Epithelial cell of prostate (primary cell): Measurements from ENCODE around the gene NELFA.
"Not testable (repeated sequence)": the region's sequence is repeated elsewhere in the genome, so short reads cannot be mapped to it uniquely, and the experiment has no call there.

Experiments used
- DNase-seq: peaks from one replicate; pipeline ENCODE4 v3.0.0-alpha.2; 2011; ENCODE audit warnings: low read depth, low spot score
- H3K27ac ChIP-seq: fragments of 450-650 bp; 2 replicates; pipeline ENCODE4 v1.5.1; 2017; ENCODE audit warnings: mild to moderate bottlenecking

NELFA gene

DNA sequence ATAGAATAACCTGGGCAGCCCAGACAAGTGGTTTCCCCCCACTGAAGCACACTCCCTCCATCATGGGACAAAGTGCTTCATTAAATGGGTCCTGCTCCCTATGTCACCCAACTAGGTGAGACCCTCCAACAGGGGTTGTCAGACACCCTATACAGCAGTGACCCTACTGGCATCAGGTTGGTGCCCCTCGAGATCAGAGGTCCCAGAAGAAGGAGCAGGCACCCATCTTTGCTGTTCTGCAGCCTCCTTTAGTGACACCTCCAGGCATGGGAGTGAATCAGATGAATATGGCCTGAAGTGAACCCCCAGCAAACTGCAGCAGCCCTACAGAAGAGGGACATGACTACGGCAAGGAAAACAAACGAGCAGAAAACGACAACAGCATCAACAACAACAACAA is 11.1 kb downstream of the NELFA start:
- no peak overlapping the region for H3K27ac ChIP-seq
- DNase-seq = no peak

- DNase-seq = no peak
- H3K27ac ChIP-seq = no peak overlapping the region
Observed at GRCh38 chr4:1996866-1997611, 11.7 kb downstream of the NELFA start.

DNA sequence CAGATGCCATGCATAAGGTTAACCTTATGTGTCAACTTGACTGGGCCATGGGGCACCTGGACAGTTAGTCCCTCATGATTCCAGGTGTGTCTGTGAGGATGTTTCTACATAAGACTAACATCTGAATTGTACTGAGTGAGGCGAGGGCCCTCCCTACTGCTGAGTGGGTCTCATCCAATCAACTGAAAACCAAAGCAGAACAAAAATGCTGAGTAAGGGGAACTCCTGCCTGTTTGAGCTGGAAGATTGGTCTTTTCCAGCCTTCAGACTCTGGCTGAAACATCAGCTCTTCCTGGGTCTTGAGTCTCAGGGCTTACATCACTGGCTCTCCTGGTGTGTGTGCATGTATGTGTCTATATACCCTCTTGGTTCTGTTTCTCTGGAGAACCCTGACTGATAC is 13.8 kb downstream of the NELFA start:
- DNase-seq = no peak
- no peak overlapping the region for H3K27ac ChIP-seq

DNA sequence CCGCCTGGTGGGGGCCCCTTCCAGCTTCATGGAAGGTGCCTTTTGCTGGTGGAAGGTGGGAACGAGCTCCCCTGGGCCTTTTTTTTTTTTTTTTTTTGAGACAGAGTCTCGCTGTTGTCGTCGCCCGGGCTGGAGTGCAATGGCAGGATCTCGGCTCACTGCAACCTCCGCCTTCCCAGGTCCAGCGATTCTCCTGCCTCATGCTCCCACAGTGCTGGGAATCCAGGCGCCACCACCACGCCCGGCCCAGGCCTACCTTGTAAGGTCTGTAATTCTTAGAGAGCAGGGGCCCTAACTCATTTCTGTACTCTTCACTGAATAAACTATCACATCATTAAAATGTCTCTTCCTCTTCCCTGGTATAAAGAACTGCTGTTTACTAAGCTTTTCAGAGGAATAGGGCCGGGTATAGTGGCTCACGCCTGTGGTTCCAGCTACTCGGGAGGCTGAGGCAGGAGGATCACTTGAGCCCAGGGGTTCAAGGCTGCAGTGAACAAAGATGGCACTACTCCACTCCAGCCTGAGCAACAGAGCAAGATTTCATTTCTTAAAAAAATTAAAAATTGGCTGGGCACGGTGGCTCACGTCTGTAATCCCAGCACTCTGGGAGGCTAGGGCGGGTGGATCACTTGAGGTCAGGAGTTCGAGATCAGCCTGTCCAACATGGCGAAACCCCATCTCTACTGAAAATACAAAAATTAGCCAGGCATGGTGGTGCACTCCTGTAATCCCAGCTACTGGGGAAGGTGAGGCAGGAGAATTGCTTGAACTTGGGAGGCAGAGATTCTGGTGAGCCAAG is 14.9 kb downstream of the NELFA start:
- not testable (repeated sequence) for H3K27ac ChIP-seq, DNase-seq

GRCh38 chr4:1993169-1993516 is 15.6 kb downstream of the NELFA start:
- no peak for DNase-seq

GRCh38 chr4:1992468-1993168 is 16.2 kb downstream of the NELFA start:
- no peak overlapping the region for H3K27ac ChIP-seq
- DNase-seq = no peak

More at GRCh38 chr4:1993169-1993516, 15.6 kb downstream of the NELFA start:
- H3K27ac ChIP-seq = no peak overlapping the region

DNA sequence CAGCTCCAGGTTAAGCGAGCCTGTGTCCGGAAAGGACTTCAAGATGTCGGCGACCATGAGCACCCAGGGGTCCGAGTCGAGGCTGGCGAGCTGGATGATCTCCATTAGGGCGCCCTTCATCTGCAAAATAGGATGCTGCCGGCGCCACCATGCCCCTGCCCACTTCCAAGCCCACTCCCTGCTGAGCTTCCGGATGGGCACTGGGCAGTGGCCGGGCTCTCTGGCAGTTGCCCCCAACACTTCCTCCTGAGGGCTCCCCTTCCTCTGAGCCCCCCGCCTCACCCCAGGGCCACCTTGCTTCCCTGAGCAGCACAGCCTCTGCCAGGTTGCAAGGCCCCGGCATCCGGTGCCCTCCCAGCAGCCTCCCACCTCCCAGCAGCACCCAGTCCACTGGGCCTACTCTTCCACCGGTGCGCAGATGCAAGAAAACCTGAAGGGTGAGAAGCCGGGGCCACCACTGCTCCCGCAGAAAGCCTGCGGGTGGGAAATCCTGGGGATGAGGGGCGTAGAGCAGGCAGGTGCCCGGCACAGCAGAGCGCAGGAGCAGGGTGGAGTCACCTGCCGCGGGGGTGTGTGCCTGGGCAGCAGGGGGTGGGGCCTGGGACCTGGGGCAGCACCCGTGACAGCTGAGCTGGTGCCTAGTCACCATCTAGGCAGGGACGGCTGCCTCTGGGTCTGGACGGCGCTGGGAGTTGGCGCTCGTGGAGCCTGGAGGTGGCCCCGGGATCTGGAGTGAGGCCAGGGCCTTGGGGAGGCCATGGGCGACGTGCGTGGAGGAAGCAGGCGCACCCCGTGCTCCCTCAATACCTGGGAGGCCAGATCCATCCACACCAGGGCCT is 17.0 kb downstream of the NELFA start:
- no peak for DNase-seq
- H3K27ac ChIP-seq = no peak overlapping the region

- DNase-seq = no peak
- H3K27ac ChIP-seq = no peak overlapping the region
Observed at GRCh38 chr4:1991087-1991486, 17.7 kb downstream of the NELFA start.

DNA sequence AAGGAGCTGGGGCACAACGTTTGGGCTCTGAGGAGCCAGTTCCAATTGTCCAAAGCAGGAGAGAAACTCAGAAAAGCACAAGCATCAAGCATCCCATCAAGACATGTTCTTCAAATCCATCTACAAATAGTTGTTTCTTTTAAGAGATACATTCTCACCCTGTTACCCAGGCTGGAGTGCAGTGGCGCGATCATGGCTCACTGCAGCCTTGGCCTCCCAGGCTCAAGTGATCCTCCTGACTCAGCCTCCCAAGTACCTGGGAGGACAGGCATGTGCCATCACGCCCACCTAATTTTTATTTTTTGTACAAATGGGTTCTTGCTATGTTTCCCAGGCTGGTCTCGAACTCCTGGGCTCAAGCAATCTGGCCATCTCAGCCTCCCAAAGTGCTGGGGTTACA is 18.1 kb downstream of the NELFA start:
- no peak overlapping the region for H3K27ac ChIP-seq
- no peak for DNase-seq

DNA sequence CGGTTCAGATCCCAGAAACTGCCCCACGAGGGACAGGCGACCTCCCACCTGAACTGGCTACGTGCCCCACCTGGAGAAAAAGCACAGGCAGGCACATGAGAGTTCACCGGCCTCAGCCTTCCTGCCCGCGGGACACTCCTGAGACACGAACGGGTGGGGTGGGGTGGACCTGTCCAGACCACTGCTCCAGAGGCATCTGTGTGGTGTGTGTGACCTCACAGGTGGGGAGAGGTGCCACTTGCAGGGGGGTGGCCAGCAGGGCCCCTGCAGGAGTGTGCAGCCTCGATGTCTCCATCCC is 18.5 kb downstream of the NELFA start:
- no peak for DNase-seq
- H3K27ac ChIP-seq = no peak overlapping the region

DNA sequence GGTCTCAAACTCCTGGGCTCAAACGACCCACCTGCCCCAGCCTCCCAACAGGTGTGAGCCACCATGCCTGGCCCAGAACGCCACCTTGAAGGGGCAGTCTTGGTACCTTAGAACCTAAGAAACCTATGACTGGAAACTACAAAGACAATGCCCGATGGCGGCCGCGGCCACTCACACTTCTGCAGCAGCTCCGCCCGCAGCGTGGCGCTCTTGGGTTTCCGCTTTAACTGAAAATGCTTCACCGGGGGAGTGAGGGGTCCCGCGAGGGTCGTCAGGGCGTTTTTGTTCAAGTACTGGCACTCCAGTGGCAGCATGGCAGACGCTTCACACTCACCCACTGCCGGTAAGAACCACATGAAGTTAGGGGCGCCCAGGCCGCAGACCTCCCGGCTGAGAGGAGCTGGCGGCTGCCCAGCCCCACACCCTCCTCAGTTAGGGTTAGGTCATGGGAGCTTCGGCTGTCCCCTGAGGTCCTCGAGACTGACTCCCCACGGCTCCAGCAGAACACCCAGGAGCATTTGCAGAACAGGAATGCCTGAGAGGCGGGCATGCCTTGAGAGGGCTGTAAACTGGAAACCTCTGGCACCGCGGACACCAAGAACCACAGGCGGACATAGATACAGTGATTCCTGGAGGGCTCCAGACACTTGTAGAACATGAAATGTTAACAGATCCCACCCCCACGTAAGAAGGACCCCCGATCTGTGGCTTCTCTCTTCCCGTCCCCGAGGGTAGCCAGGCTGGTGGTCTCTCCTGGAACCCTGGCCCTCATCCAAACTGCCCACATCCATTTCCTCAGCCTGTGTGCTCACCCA is 19.0 kb downstream of the NELFA start:
- no peak overlapping the region for H3K27ac ChIP-seq
- DNase-seq = no peak

DNA sequence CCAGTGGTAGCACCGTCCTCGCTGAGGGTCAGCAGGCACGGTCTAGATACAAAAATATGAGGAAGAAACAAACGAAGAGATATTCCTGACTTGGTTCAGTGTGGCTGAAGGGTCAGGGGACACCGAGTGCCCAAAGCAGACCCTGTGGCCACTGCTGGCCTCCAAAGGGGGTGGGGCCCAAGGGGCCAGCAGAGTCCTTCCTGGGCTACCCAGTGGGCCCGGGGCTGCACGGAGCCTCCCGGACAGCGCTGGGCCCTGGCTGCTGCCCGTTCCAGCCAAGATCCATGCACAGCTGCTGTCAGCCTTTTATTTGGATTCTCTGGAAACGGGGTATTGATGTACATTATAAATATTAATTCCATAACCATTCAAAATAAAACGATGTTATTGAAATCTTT is 20.4 kb downstream of the NELFA start:
- DNase-seq = no peak
- H3K27ac ChIP-seq = no peak overlapping the region

- no peak for DNase-seq
- H3K27ac ChIP-seq = no peak overlapping the region
Observed at GRCh38 chr4:1987721-1988326, 20.9 kb downstream of the NELFA start.

DNA sequence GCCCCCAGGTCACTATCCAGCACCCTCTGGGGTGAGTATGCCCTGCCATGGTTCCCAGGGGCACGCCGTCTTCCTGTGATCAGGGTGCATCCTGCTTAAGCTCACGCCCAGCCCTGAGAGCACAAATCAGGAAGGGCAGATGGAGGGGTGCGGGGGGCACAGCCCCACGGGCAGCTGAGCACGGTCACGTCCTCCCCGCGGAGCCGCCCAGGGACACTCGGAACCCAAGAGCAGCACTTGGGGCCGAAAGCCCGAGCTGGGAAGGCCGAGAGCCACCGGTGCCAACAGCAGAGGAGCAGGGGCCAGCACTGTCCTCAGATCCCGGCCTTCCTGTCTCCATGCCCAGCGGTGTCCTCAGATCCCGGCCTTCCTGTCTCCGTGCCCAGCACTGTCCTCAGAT is 21.5 kb downstream of the NELFA start:
- no peak for DNase-seq
- no peak overlapping the region for H3K27ac ChIP-seq

DNA sequence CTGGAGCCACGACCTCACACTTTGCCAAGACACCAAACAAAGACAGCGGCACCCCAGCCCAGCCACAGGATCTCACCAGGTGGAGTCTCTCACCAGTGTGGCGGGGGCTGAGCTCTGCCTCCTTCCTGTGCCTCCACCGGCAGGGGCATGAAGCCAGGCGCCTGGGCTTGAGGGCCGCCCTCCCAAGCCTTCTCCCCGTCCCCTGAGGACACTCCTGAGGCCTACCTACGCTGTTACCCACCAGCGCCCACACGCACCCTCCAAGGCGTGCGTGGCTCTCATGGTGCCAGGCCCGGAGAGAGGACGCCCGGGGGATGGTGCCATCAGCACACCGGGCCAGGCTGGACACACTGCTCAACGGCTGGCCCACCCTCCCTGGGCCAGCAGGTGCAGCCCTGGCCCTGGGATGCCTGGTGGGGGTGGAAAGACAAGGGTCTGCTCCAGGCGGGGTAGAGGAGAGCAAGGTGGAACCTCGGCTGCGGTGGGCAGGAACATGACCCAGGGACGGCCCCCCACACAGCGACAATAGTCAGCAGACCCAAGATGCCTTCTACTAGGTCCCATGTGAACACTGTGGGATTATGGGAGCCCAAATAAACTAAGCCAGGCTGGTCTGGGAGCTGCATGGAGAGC is 22.1 kb downstream of the NELFA start:
- no peak for DNase-seq
- no peak overlapping the region for H3K27ac ChIP-seq

DNA sequence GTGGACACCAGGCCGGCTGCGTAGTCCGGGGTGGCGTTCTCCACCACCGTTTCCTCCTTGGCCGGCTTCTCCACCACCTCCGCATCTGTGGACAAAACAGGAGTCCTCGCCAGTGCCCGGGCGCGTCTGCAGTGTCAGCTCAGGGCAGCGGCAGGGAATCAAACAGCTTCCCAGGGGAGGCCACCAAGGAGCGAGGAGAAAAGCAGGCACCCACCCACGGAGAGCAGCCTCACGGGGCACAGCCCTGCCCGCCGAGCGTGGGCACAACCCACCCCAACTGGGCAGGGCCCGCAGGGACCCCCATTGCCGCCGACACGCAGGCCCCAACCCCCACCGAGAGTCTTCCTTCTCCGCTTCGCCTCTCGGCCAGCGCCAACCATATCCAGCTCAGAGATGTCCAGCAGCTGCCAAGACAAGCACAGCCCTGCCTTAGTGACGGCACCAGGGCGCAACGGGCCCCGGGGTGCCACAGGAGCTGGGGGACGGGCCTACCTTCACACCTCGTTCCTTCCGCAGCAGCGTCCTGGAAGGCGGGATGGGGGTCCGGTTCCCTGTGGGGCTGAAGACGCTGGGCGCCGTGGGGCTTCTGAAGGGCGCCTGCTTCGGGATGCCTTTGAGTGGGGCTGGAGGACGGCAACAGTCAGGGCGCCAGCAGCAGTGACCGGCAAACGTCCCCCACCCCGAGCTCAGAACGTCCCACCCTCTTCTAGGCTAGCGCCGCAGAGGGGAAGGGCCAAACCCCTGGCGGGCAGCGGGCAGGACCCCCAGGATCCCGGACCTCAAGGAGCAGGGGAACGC is 22.8 kb downstream of the NELFA start:
- DNase-seq = no peak
- no peak overlapping the region for H3K27ac ChIP-seq

DNA sequence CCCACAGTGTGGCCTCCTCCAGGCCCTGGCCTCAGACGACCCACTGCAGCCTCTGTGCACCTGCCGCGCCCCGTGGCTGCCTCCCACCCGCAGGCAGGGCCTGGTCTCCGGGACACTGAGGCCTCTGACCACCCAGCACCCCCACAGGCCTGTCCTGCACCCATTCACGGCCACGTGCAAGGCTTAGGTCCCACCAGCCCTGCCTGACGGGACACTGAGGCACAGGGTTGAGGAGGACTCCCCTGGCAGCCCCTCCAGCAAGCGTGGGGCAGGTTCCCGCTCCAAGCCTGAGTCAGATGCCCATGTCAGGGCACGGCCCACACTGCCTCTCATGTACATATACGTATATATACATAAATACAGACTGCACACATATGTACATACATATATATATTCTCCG is 23.5 kb downstream of the NELFA start:
- no peak overlapping the region for H3K27ac ChIP-seq
- no peak for DNase-seq
